ENCODE measurements around the gene RGPD8. TPM values are rescaled to one million over a fixed set of nuclear protein-coding genes. Genes with fewer than 3 reads are reported as not detected.
A peak's percentile ranks its signal among the peaks of the same experiment; 100 is the strongest.

The RGPD8 gene
- total and polyA plus RNA-seq, 5 donors from 2014 or later: 1.9 to 48.1 (median 2.5) TPM

- ATAC-seq (ENCODE audit: low read depth in 2 of 2): peak in 1 of 2 donors; percentile 25
These were observed 41.5 kb upstream of the RGPD8 start for GRCh38 chr2:112474844-112475486.

GRCh38 chr2:112472547-112473263 lies 39.3 kb upstream of the RGPD8 start:
- H3K27ac ChIP-seq (ENCODE audit: insufficient read depth, low read length, poor library complexity, severe bottlenecking): no peak overlapping the region
- no peaks in the 10 kb centered on the region for H3K4me1 Mint-ChIP-seq
- DNase-seq (no peak), ATAC-seq (ENCODE audit: low read depth in 2 of 2) (no peak)
- peak overlapping the region in 1 of 3 donors; percentile 7 for H3K27ac Mint-ChIP-seq
- no peaks in the 10 kb centered on the region for H3K4me1 ChIP-seq (ENCODE audit: control insufficient read depth, insufficient read depth, low read length, poor library complexity, severe bottlenecking)
- H3K9me3 Mint-ChIP-seq: no peaks in the 10 kb centered on the region
- no peaks in the 10 kb centered on the region for H3K27me3 ChIP-seq (ENCODE audit: control insufficient read depth, insufficient read depth, low read length)
- no peaks in the 10 kb centered on the region for H3K36me3 Mint-ChIP-seq
- H3K36me3 ChIP-seq (ENCODE audit: control insufficient read depth, insufficient read depth, low read length): no peaks in the 10 kb centered on the region
- no peak overlapping the region for H3K4me3 ChIP-seq (ENCODE audit: low read depth, low read length)
- H3K27me3 Mint-ChIP-seq: peaks cover 14% of the 10 kb centered on the region
- H3K4me3 Mint-ChIP-seq: no peak overlapping the region
- no peaks in the 10 kb centered on the region for H3K9me3 ChIP-seq (ENCODE audit: control insufficient read depth in 2 of 2, low read length in 2 of 2)

More at GRCh38 chr2:112474844-112475486, 41.5 kb upstream of the RGPD8 start:
- H3K4me3 Mint-ChIP-seq: no peak overlapping the region
- DNase-seq: no peak
- Histone ChIP-seq H3K36me3 (ENCODE audit: control insufficient read depth, insufficient read depth, low read length) (no peaks in the 10 kb centered on the region), H3K4me1 (ENCODE audit: control insufficient read depth, insufficient read depth, low read length, poor library complexity, severe bottlenecking) (no peaks in the 10 kb centered on the region), H3K4me3 (ENCODE audit: low read depth, low read length) (no peak overlapping the region), H3K27ac (ENCODE audit: insufficient read depth, low read length, poor library complexity, severe bottlenecking) (no peak overlapping the region), H3K27me3 (ENCODE audit: control insufficient read depth, insufficient read depth, low read length) (no peaks in the 10 kb centered on the region), H3K9me3 (ENCODE audit: control insufficient read depth in 2 of 2, low read length in 2 of 2) (no peaks in the 10 kb centered on the region)
- H3K36me3 Mint-ChIP-seq: no peaks in the 10 kb centered on the region
- no peaks in the 10 kb centered on the region for H3K4me1 Mint-ChIP-seq
- H3K27me3 Mint-ChIP-seq: no peaks in the 10 kb centered on the region
- no peak overlapping the region for H3K27ac Mint-ChIP-seq
- H3K9me3 Mint-ChIP-seq: peaks cover 0 to 1% (median 0%) of the 10 kb centered on the region in 7 donors

- no peaks in the 10 kb centered on the region for H3K36me3 Mint-ChIP-seq
- Histone ChIP-seq H3K27me3 (ENCODE audit: control insufficient read depth, insufficient read depth, low read length) (no peaks in the 10 kb centered on the region), H3K27ac (ENCODE audit: insufficient read depth, low read length, poor library complexity, severe bottlenecking) (no peak overlapping the region), H3K9me3 (ENCODE audit: control insufficient read depth in 2 of 2, low read length in 2 of 2) (no peaks in the 10 kb centered on the region), H3K4me1 (ENCODE audit: control insufficient read depth, insufficient read depth, low read length, poor library complexity, severe bottlenecking) (no peaks in the 10 kb centered on the region), H3K36me3 (ENCODE audit: control insufficient read depth, insufficient read depth, low read length) (no peaks in the 10 kb centered on the region), H3K4me3 (ENCODE audit: low read depth, low read length) (no peak overlapping the region)
- H3K4me1 Mint-ChIP-seq: no peaks in the 10 kb centered on the region
- H3K27ac Mint-ChIP-seq: no peak overlapping the region
- ATAC-seq (ENCODE audit: low read depth in 2 of 2) (no peak), DNase-seq (peak in 1 of 3 donors; percentile 16)
- peaks cover 57% of the 10 kb centered on the region for H3K27me3 Mint-ChIP-seq
- no peaks in the 10 kb centered on the region for H3K9me3 Mint-ChIP-seq
- no peak overlapping the region for H3K4me3 Mint-ChIP-seq
These were observed 31.9 kb upstream of the RGPD8 start for GRCh38 chr2:112465382-112465781.

GRCh38 chr2:112463256-112463655 lies 29.8 kb upstream of the RGPD8 start:
- Mint-ChIP-seq H3K4me3 (no peak overlapping the region), H3K9me3 (no peaks in the 10 kb centered on the region), H3K36me3 (no peaks in the 10 kb centered on the region), H3K27ac (no peak overlapping the region), H3K4me1 (no peaks in the 10 kb centered on the region), H3K27me3 (peaks cover 54% of the 10 kb centered on the region)
- Histone ChIP-seq H3K9me3 (ENCODE audit: control insufficient read depth in 2 of 2, low read length in 2 of 2) (no peaks in the 10 kb centered on the region), H3K4me1 (ENCODE audit: control insufficient read depth, insufficient read depth, low read length, poor library complexity, severe bottlenecking) (no peaks in the 10 kb centered on the region), H3K27ac (ENCODE audit: insufficient read depth, low read length, poor library complexity, severe bottlenecking) (no peak overlapping the region), H3K27me3 (ENCODE audit: control insufficient read depth, insufficient read depth, low read length) (no peaks in the 10 kb centered on the region), H3K36me3 (ENCODE audit: control insufficient read depth, insufficient read depth, low read length) (no peaks in the 10 kb centered on the region), H3K4me3 (ENCODE audit: low read depth, low read length) (no peak overlapping the region)
- ATAC-seq (ENCODE audit: low read depth in 2 of 2) (no peak), DNase-seq (no peak)

- Histone ChIP-seq H3K27me3 (ENCODE audit: control insufficient read depth, insufficient read depth, low read length) (no peaks in the 10 kb centered on the region), H3K36me3 (ENCODE audit: control insufficient read depth, insufficient read depth, low read length) (no peaks in the 10 kb centered on the region), H3K4me3 (ENCODE audit: low read depth, low read length) (no peak overlapping the region), H3K9me3 (ENCODE audit: control insufficient read depth in 2 of 2, low read length in 2 of 2) (no peaks in the 10 kb centered on the region), H3K27ac (ENCODE audit: insufficient read depth, low read length, poor library complexity, severe bottlenecking) (no peak overlapping the region), H3K4me1 (ENCODE audit: control insufficient read depth, insufficient read depth, low read length, poor library complexity, severe bottlenecking) (no peaks in the 10 kb centered on the region)
- no peak for ATAC-seq (ENCODE audit: low read depth in 2 of 2)
- H3K36me3 Mint-ChIP-seq: no peaks in the 10 kb centered on the region
- H3K27me3 Mint-ChIP-seq: peaks cover 44% of the 10 kb centered on the region
- H3K4me1 Mint-ChIP-seq: no peaks in the 10 kb centered on the region
- no peak overlapping the region for H3K4me3 Mint-ChIP-seq
- no peaks in the 10 kb centered on the region for H3K9me3 Mint-ChIP-seq
- H3K27ac Mint-ChIP-seq: no peak overlapping the region
- no peak for DNase-seq
These were observed 28.7 kb upstream of the RGPD8 start for GRCh38 chr2:112462178-112462577.

- Mint-ChIP-seq H3K27ac (no peak overlapping the region), H3K27me3 (peaks cover 43% of the 10 kb centered on the region), H3K9me3 (no peaks in the 10 kb centered on the region), H3K36me3 (no peaks in the 10 kb centered on the region), H3K4me3 (no peak overlapping the region), H3K4me1 (no peaks in the 10 kb centered on the region)
- no peaks in the 10 kb centered on the region for H3K4me1 ChIP-seq (ENCODE audit: control insufficient read depth, insufficient read depth, low read length, poor library complexity, severe bottlenecking)
- DNase-seq: no peak
- no peaks in the 10 kb centered on the region for H3K27me3 ChIP-seq (ENCODE audit: control insufficient read depth, insufficient read depth, low read length)
- H3K27ac ChIP-seq (ENCODE audit: insufficient read depth, low read length, poor library complexity, severe bottlenecking): no peak overlapping the region
- no peaks in the 10 kb centered on the region for H3K36me3 ChIP-seq (ENCODE audit: control insufficient read depth, insufficient read depth, low read length)
- no peaks in the 10 kb centered on the region for H3K9me3 ChIP-seq (ENCODE audit: control insufficient read depth in 2 of 2, low read length in 2 of 2)
- H3K4me3 ChIP-seq (ENCODE audit: low read depth, low read length): no peak overlapping the region
- no peak for ATAC-seq (ENCODE audit: low read depth in 2 of 2)
These were observed 25.9 kb upstream of the RGPD8 start for GRCh38 chr2:112459372-112459771.

GRCh38 chr2:112454586-112454985 lies 21.1 kb upstream of the RGPD8 start:
- H3K9me3 Mint-ChIP-seq: peaks cover 0 to 5% (median 0%) of the 10 kb centered on the region in 7 donors
- H3K4me1 ChIP-seq (ENCODE audit: control insufficient read depth, insufficient read depth, low read length, poor library complexity, severe bottlenecking): no peaks in the 10 kb centered on the region
- H3K27ac ChIP-seq (ENCODE audit: insufficient read depth, low read length, poor library complexity, severe bottlenecking): no peak overlapping the region
- H3K36me3 Mint-ChIP-seq: no peaks in the 10 kb centered on the region
- no peaks in the 10 kb centered on the region for H3K4me1 Mint-ChIP-seq
- no peak overlapping the region for H3K4me3 ChIP-seq (ENCODE audit: low read depth, low read length)
- DNase-seq (no peak), ATAC-seq (ENCODE audit: low read depth in 2 of 2) (no peak)
- peaks cover 4% of the 10 kb centered on the region for H3K27me3 Mint-ChIP-seq
- H3K27me3 ChIP-seq (ENCODE audit: control insufficient read depth, insufficient read depth, low read length): no peaks in the 10 kb centered on the region
- H3K4me3 Mint-ChIP-seq: no peak overlapping the region
- no peaks in the 10 kb centered on the region for H3K36me3 ChIP-seq (ENCODE audit: control insufficient read depth, insufficient read depth, low read length)
- H3K9me3 ChIP-seq (ENCODE audit: control insufficient read depth in 2 of 2, low read length in 2 of 2): no peaks in the 10 kb centered on the region
- H3K27ac Mint-ChIP-seq: no peak overlapping the region

- Histone ChIP-seq H3K4me1 (ENCODE audit: control insufficient read depth, insufficient read depth, low read length, poor library complexity, severe bottlenecking) (no peaks in the 10 kb centered on the region), H3K9me3 (ENCODE audit: control insufficient read depth in 2 of 2, low read length in 2 of 2) (no peaks in the 10 kb centered on the region), H3K36me3 (ENCODE audit: control insufficient read depth, insufficient read depth, low read length) (no peaks in the 10 kb centered on the region), H3K4me3 (ENCODE audit: low read depth, low read length) (no peak overlapping the region), H3K27ac (ENCODE audit: insufficient read depth, low read length, poor library complexity, severe bottlenecking) (no peak overlapping the region), H3K27me3 (ENCODE audit: control insufficient read depth, insufficient read depth, low read length) (no peaks in the 10 kb centered on the region)
- H3K4me3 Mint-ChIP-seq: no peak overlapping the region
- H3K27me3 Mint-ChIP-seq: peaks cover 4% of the 10 kb centered on the region
- peaks cover 0 to 5% (median 0%) of the 10 kb centered on the region in 7 donors for H3K9me3 Mint-ChIP-seq
- H3K4me1 Mint-ChIP-seq: no peaks in the 10 kb centered on the region
- no peak overlapping the region for H3K27ac Mint-ChIP-seq
- DNase-seq (no peak), ATAC-seq (ENCODE audit: low read depth in 2 of 2) (no peak)
- H3K36me3 Mint-ChIP-seq: no peaks in the 10 kb centered on the region
These were observed 17.9 kb upstream of the RGPD8 start for GRCh38 chr2:112451317-112451716.
